Astrocyte (in vitro differentiated cells and primary cell): ENCODE measurements around the gene GINS2.

Source experiments
- CTCF ChIP-seq: IDR thresholded peaks from 2 replicates; pipeline ENCODE4 v1.5.1; 2011; ENCODE audit warnings: low read depth, mild to moderate bottlenecking, inconsistent platforms, low read length, moderate library complexity; ENCODE audit not compliant: insufficient read depth
- EZH2 ChIP-seq: IDR thresholded peaks from 2 replicates; pipeline ENCODE4 v1.6.1; 2012; ENCODE audit warnings: mild to moderate bottlenecking, low read length, inconsistent platforms; ENCODE audit not compliant: insufficient read depth

- TF ChIP-seq CTCF (no peak), EZH2 (no peak)
Observed at GRCh38 chr16:85720302-85720637, 31.5 kb upstream of the GINS2 start.
